ENCODE measurements around the gene CAMTA1.

Gene CAMTA1

GRCh38 chr1:7287013-7287412 lies 501.8 kb downstream of the CAMTA1 start:
- no peak for DNase-seq (ENCODE audit: low read depth)

GRCh38 chr1:7288992-7289391 lies 503.7 kb downstream of the CAMTA1 start:
- DNase-seq (ENCODE audit: low read depth), result no peak

- no peak for DNase-seq (ENCODE audit: low read depth)
Measured at GRCh38 chr1:7289694-7290093, 504.4 kb downstream of the CAMTA1 start.

GRCh38 chr1:7290971-7291970 lies 506.0 kb downstream of the CAMTA1 start:
- DNase-seq (ENCODE audit: low read depth), result no peak

- no peak for DNase-seq (ENCODE audit: low read depth)
Measured at GRCh38 chr1:7292036-7292681, 506.9 kb downstream of the CAMTA1 start.

- no peak for DNase-seq (ENCODE audit: low read depth)
Measured at GRCh38 chr1:7292714-7293419, 507.6 kb downstream of the CAMTA1 start.

- DNase-seq (ENCODE audit: low read depth), result no peak
Measured at GRCh38 chr1:7293702-7294629, 508.7 kb downstream of the CAMTA1 start.

- DNase-seq (ENCODE audit: low read depth), result no peak
Measured at GRCh38 chr1:7294636-7295035, 509.4 kb downstream of the CAMTA1 start.

- DNase-seq (ENCODE audit: low read depth), result no peak
Measured at GRCh38 chr1:7295946-7296345, 510.7 kb downstream of the CAMTA1 start.

GRCh38 chr1:7296968-7297367 lies 511.7 kb downstream of the CAMTA1 start:
- DNase-seq (ENCODE audit: low read depth), result no peak

- DNase-seq (ENCODE audit: low read depth), result no peak
Measured at GRCh38 chr1:7298145-7298544, 512.9 kb downstream of the CAMTA1 start.

GRCh38 chr1:7298749-7299151 lies 513.5 kb downstream of the CAMTA1 start:
- DNase-seq (ENCODE audit: low read depth), result no peak

- DNase-seq (ENCODE audit: low read depth), result no peak
Measured at GRCh38 chr1:7299329-7299799, 514.1 kb downstream of the CAMTA1 start.

GRCh38 chr1:7299994-7300393 lies 514.7 kb downstream of the CAMTA1 start:
- DNase-seq (ENCODE audit: low read depth), result no peak

- DNase-seq (ENCODE audit: low read depth), result no peak
Measured at GRCh38 chr1:7300893-7301663, 515.8 kb downstream of the CAMTA1 start.

GRCh38 chr1:7301664-7301981 lies 516.4 kb downstream of the CAMTA1 start:
- DNase-seq (ENCODE audit: low read depth), result no peak

- DNase-seq (ENCODE audit: low read depth), result no peak
Measured at GRCh38 chr1:7302126-7302525, 516.9 kb downstream of the CAMTA1 start.

GRCh38 chr1:7302873-7303272 lies 517.6 kb downstream of the CAMTA1 start:
- DNase-seq (ENCODE audit: low read depth), result no peak

GRCh38 chr1:7303554-7304317 lies 518.5 kb downstream of the CAMTA1 start:
- no peak for DNase-seq (ENCODE audit: low read depth)

- DNase-seq (ENCODE audit: low read depth), result no peak
Measured at GRCh38 chr1:7313081-7313546, 527.9 kb downstream of the CAMTA1 start.
